SK-N-DZ (cell line): ENCODE results near the gene CD46.

Source experiments
- DNase-seq: peaks from one replicate; pipeline ENCODE4 v3.0.0-alpha.2; 2015; ENCODE audit warnings: low spot score

The CD46 gene

DNA sequence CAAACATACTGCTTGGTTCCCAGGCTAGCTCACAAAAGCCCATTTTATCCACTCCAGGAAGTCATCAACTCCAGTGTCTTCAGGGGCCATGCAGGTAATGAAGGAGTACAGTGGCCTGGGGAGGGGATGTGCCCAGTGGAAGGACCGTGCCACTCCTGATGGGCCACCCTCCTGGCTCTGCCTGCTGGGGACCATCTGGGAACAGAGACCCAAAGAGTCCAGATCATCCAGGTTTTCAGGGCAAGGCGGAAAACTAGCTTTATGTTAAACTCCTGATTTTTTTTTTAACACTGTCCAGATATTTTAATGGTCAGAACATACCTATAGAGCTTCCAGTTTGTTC lies 75.6 kb downstream of the CD46 start:
- no peak for DNase-seq

DNA sequence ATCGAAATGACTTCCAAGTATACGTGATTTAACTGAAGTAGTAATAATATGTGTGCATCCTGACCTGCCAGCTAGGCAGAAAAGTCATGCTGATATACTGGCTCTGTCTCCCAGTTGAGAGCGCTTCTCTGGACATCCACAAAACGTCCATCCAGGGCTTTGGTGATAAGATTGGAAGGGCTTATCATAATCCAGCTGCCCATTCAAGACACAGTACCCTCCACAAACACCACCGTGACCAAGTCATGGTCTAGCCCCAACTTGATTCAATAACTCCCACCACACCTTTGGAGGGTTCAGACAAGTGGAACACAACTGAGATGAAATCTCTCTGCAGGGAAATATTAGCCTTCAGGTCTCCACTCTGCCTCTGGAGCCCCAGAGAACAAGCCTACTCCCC lies 76.2 kb downstream of the CD46 start:
- no peak for DNase-seq

DNA sequence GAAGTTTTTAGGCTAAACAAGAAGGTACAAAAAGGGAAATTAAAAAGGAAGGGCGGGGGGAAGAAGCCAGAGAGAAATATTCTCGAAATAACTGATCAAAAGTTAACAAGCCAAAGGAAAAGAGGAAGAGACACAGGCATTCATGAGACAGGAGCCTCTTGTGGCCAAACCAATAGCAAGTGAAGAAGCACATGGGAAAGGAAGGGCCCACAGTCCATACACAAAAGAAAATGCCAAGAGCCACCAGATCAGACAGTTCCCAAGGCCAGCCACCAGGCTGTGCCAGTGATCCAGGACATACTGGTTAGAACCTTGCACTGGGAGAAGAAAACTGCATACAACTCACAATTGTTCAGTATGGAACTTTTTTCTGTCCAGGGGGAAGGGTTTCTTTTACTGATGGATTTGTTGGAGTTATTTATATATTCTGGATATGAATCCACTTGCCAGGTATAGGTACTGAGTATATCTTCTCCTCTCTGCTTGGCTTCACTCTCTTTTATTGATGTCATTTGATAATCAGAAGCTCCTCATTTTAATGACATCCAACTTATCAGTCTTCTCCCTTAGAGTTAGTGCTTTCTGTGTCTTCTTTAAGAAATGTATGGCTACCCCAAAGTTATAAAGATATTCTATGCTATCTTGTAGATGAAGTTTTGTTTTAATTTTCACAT lies 76.8 kb downstream of the CD46 start:
- peak; percentile 48 for DNase-seq

DNA sequence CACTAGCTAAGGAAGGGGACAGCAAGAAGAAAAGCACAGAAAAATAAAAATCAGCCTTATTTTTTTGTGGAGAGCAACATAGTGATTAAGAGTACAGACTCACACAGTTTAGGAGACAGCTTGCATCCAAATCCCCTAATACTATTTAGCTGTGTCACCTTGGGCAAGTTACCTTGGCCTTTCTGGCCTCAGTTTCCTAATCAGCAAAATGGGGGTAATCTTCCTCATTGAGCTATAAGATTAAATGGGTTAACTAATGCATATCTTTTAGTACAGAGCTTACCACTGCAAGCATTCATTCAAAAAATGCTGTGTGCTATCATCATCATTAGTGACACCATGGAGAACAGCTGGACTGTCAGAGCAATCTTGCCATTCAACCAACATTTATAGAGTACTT lies 77.7 kb downstream of the CD46 start:
- DNase-seq = no peak

DNA sequence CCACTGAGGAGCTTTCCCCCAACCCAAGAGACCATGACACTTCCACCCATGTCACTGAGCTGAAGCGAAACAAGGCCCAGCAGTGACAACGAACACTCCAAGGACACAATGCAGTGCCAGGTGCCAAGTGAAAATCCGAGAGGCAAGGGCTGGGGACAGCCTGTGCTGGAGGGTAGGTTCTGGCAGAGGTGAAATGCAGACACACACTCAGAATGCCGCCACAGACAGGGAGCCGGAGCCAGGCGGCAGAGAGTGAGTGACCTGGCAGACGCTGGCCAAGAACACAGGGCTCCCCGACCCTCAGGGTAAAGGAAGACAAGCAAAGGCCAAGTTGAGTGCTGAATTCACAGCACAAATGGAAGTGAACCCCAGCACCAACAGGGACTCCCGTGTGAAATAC lies 78.9 kb downstream of the CD46 start:
- no peak for DNase-seq

DNA sequence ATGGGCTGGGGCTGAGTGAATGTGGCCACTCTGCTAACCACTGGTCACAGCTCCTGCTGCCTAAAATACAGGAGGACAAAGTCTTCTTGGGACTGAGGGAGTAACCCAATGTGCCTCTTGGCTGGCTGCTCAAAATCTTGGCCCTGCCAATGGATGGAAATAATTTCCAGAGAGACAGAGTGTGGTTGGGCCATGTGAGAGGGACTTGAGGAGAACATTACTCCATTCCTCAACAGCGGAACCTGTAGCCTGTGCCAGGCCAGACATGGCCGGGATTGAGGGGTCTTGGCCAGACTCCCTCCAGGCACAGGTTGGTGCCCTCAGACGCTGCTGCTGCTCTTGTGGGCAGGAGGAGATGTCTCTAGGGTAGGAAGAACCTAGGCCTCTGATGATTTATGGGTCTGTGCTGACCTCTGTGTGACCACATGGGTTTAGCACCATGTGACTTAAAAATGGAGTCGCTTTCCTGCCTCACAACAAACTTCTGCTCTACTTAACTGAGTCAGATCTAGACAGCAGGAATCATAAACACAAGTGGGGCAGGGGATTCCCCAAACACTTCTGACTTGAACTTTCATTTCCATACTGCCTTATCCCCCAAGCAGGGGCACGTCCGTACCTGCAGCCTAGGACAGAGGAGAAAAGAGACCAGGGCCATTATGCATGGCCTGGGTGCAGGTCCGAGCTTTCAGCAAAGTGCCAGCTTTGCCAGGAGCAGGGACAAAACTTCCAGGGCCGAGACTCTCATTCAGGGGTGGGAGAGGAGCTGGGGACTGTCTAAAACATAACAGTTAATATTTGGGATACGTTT lies 79.9 kb downstream of the CD46 start:
- no peak for DNase-seq

DNA sequence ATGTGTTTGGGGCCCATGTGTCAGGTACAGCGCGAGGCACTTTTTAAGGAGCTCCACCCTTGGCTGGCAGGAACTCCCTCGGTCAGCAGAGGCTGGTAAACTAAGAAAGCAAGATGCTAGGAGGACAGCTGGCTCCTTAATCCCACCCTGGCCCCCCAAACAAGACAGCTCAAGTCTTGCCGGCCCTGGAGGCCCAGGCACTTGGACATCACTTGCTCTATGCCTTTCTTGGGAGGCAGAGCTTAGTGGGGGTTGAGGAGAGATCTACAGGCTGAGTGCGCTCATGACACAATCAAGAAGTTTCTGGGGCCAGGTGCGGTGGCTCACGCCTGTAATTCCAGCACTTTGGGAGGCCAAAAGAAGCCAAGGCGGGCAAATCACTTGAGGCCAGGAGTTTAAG lies 80.9 kb downstream of the CD46 start:
- DNase-seq = no peak

DNA sequence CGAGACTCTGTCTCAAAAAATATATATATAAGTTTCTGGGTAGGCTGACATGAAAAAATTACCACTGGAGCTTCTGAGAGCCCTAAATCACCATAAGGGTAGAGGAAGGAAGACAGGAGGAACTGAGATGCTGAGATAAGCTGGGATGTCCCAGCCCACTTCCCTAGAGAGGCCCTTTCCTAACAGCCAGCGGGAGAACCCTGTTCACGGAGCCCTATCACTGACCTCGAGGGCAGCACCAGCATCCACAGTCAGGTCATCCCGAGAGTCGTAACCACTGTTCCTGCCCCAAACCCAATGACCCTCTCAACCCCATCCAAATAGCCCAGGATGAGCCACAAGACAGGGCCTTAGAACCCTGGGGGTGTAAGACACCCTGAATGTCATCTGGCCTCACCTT lies 81.5 kb downstream of the CD46 start:
- no peak for DNase-seq

DNA sequence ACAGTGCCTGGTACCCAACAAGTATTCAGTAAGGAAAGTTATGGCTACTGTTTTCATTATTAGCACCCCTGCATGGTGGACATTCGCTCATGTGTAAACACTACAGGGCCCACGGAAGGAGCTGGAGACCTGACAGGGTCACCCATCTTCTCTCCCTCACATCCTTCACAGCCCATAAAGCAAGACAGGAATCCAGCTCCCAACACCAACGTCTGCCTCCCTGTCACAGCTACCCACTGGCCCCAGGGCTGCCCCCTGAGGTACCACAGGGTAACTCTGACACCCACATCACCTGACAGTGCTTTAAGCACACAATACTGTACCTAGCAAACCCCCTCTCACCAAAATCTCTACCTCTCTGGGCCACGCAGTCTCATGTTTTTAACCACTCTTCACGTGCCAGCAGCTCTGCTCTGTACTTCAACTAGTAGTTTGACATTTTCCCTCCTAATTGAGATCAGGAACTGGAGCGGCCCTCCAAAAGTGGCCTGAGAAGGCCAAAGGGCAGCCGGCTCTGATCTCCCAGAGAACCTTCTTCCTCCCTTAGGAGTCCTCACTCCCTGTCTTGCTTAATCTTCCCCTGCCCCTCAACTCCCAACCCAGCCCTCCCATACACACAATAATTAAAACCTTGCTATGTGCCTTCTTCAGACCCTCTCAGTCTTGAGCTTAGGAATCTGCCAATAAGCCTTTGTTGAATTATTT lies 82.3 kb downstream of the CD46 start:
- no peak for DNase-seq

DNA sequence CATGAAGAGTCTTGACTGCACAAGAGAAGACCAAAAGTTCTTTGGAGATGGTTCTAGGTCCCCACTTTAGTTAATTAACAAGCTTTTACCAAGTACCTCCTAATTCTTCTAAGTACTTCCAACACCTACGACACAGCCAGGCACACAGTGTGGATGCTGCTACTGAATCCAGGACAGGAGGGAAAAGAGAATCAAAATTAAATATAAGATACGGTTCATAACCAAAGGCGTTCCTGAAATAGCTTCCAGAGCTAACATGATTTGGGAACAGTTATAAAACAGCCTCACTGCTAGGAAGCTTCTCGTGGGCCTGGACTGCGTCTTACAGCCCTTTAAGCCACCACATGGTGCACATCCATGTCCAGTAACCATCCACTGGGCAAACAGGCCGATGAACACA lies 84.1 kb downstream of the CD46 start:
- no peak for DNase-seq

DNA sequence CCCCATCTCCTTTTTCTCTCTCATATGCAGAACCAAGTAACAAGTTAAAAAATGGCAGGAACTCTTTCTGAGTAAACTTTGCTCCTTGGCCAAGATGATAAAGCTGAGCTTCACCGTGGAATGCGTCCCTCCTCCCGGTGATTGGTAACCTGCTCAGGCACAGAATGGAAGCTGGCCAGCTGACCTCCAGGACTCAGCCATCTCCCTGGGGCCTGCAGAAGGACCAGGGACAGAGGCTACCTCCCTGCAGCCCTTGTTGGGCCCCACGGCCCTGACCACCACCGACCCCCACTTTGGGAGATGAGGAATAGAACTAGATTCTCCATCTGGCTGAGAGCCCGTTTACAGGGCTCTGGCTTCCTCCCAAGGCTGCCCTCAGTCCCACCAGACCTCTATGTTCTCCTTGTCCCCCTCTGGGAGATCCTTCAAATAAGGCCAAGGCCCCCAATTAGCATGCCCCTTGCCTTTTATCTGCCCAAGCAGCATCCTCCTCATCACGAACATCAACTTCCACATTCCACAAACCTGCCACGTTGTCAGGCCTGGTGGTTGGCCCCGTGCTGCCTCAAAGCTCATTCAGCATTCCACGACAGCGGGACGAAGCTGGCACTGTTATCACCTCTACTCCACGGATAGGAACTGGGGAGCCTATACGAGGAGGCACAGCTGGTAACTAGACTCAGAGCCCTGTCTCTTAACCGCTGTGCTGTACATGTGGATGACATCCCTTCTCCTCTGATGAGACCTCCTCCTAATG lies 84.9 kb downstream of the CD46 start:
- DNase-seq = no peak

DNA sequence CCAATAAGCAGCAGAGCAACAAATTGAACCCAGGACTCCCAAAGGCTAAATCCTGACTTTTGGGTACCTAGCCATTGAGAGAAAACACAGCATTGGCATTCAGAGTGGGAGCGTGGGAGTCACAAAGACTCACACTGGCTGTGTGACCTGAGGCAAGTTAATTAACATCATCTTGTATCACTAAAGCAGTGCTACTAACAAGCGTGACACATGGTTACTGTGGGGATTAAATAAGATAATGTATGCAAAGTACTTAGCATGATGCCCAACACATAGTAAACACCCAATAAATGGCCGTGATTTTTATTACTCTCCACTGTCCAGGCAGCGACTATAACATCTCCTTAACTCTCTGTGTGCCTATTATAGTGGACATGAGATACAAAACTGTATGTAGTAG lies 85.8 kb downstream of the CD46 start:
- DNase-seq = no peak

DNA sequence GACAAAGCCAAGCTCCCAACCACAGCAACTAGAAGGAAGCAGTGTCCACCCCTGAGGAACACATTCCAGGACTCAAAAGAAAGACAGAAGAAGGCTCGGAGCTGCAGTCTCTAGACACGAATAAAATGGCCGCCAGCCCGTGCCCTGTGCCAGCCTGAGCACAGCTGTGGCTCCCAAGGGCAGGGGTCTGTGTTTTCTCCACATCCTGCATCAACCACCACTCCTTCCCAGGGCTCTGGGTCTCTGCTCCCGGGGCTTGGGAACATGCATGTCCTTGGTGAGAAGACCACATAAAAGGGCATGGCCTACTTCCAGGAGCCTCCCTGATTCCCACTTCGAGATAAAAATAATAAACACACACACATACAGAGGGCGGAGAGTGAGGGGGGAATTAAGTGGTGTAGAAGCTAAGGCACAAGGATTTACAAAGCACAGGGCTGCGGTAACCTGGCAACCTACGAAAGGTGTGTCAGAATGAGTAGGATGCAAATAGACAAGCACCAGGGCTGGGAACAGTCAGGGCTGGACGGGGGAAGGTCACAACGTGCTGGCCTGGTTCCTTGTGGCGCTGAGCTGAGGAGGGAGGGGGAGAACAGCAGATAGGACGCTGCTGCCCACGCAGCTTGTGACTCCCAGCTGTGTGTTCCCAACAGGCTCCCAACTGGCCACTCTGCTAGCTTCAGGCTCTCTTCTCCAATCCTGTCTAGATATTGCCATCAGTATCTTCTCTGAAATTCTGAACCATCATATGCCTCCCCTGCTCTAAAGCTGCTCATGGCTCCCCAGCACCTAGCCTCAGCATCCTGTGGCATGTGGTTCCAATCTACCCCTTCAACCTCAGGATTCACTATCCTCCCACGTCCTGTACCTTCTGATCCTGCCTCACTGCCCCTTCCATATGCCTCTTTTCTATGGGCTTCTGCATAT lies 86.6 kb downstream of the CD46 start:
- no peak for DNase-seq

DNA sequence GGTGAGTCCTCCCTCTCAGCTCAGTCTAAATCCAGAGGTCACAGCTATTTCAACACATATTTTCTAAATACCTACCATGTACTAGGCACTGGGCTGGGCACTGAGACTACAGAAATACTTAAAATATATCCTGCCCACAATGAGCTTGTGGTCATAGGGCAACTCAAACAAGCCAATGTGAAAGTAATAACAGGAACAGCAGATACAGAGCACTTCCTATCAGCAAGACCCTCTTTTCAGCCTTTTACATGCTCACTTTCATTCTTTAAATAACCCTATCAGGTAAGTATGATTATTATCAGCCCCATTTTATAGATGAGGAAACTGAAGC lies 87.2 kb downstream of the CD46 start:
- DNase-seq = no peak

DNA sequence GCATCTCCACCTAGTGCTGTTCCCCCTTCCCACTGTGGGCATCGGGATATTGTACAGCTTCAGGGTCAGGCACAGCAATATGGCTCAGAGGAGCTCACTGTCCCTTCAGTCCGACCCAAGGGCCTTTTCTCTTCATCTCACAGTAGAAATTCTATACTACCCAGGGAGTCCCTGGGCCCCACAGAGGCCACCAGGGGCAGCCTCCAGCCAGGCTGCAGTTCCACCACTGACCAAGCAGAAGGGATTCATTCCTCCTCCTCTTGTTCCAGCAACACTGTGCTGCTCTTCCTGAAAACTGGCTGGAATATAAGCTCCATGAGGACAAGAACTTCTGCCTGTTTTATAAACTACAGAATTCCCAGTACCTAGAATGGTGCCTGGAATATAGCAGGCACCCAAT lies 88.5 kb downstream of the CD46 start:
- no peak for DNase-seq

DNA sequence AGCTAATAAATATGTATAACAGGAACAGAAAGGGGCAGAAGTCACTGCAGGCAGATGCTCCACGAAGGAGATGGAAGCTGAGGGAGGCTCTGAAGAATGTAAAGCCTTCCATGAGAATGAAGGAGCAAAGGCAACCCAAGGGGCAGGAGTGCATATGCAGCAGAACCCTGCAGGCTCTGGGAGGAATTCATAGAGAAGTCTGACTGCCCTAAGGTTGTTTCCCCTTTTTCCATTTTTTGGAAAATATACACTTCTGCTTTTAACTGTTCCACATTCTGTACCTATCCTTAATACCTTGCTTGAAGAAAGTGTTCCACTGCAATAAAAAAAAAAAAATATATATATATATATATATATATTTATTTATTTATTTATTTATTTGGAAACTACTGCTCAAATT lies 89.4 kb downstream of the CD46 start:
- DNase-seq = no peak

DNA sequence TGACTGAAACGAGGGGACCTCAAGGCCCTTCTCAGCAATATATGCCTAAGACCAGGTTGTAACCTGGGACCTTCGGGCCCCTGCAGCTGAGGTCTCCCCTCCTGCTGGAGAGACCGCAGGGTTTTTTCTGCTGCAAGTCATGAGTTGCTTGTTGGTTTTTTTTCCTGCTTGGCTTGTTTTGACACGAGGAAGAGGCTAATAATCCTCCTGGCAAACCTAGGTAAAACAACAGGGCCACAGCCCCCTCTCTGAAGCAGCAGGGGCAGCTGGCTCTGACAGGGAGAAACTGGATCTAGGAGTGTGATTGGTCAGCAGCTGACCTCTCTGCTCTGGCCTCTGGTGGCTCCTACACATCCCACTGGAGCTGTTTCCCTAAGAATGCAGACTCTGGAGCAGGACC lies 90.0 kb downstream of the CD46 start:
- no peak for DNase-seq

DNA sequence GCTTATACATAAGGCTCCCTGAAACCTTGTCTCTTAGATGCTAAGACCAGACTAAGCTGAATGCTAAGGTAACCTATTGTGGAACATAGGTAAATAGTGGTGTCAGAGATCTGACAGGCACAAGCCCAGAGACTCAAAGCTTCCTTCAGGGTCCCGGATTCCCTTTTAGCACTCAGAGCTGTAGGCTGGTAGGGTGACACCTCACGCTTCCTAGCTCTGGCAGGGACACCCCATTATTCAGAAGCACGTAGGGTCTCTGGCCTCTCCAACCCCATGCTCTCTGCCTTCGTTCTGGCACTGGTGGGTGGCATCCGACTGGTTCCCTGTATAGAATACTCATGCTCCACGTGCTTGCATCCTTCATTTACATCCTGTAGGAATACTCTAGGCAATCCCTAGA lies 90.7 kb downstream of the CD46 start:
- no peak for DNase-seq

DNA sequence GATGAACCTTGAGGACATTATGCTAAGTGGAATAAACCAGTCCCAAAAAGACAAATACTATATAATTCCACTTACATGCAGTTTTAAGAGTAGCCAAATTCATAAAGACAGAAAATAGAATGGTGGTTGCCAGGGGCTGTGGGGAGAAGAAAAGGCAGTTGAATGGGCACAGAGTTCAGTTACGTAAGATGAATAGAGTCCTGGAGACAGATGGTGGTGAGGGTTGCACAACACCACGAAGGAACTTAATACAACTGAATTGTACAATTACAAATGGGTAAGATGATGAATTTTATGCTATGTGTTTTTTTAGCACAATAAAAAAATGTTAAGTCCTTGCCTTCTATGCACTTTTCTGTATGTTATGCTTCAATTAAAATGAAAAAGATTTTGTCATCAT lies 92.5 kb downstream of the CD46 start:
- DNase-seq = no peak
